K562 treated with DMSO at 1 percent for 12 hours (cell line): ENCODE measurements around the gene STK32B. TPM values are rescaled to one million over a fixed set of nuclear protein-coding genes. Genes with fewer than 3 reads are reported as not detected.

Source experiments
- total RNA-seq: library from RNA; unstranded; fragments of 300-600 nt; gene quantifications from 2 replicates; pipeline ENCODE4 v1.2.3, GENCODE V29; 2022; ENCODE audit not compliant: insufficient read depth

The STK32B gene
- 0.43 and 1.3 TPM in 2 replicates for total RNA-seq

GRCh38 chr4:5051278-5052203 is at the start of gene STK32B:
STK32B (plus strand) TSS chr4:5051480.

GRCh38 chr4:5019274-5019673 is 32.0 kb upstream of the STK32B start, which contains the start of gene CYTL1:
CYTL1 (minus strand) TSS chr4:5019458; CDS start chr4:5019445, 13 bp downstream.

Other genes starting within 250 kb of the STK32B start
- gene MSX1, start 191.8 kb upstream of the STK32B start, total RNA-seq, result 9.0 and 10.5 TPM in 2 replicates
- not detected in 2 replicates for gene CYTL1, start 32.0 kb upstream of the STK32B start, total RNA-seq